HL-60 (cell line): ENCODE results near the gene MSI1.

ENCODE experiments used
- DNase-seq, 2 experiments: peaks; one replicate each; pipeline ENCODE4 v3.0.0-alpha.2; 2010 to 2020; ENCODE audit warnings: low read depth in 1 of 2, low spot score in 1 of 2
- H3K27ac ChIP-seq: fragments of 250-450 bp; sonication (Bioruptor Pico); replicated peaks from 2 replicates; pipeline ENCODE4 v1.5.1; 2020; ENCODE audit warnings: mild to moderate bottlenecking, moderate library complexity
- H3K27me3 ChIP-seq: fragments of 250-450 bp; sonication (Bioruptor Pico); 2 replicates; pipeline ENCODE4 v1.5.1; 2021; ENCODE audit warnings: mild to moderate bottlenecking, moderate library complexity; ENCODE audit not compliant: insufficient read depth, poor library complexity, severe bottlenecking
- H3K4me3 ChIP-seq: replicated peaks from 2 replicates; pipeline ENCODE4 v1.5.1; 2011; ENCODE audit warnings: mild to moderate bottlenecking, control low read depth, low read length; ENCODE audit not compliant: insufficient read depth
- GABPA ChIP-seq: IDR thresholded peaks from 2 replicates; pipeline ENCODE4 v1.6.1; 2012; ENCODE audit warnings: low read depth
- POLR2AphosphoS5 ChIP-seq: IDR thresholded peaks from 2 replicates; pipeline ENCODE4 v1.6.1; 2012; ENCODE audit warnings: low read depth
- REST ChIP-seq: IDR thresholded peaks from 2 replicates; pipeline ENCODE4 v1.6.1; 2012; ENCODE audit warnings: low read depth; ENCODE audit not compliant: insufficient replicate concordance
- SPI1 ChIP-seq: IDR thresholded peaks from 2 replicates; pipeline ENCODE4 v1.6.1; 2012; ENCODE audit warnings: low read depth, mild to moderate bottlenecking, borderline replicate concordance
- TF ChIP-seq, protein P1 (sequence below): IDR thresholded peaks from one replicate; pipeline ENCODE4 v1.5.1; 2011; ENCODE audit warnings: low read length, control low read depth, inconsistent platforms; ENCODE audit not compliant: insufficient read depth

The MSI1 gene

DNA sequence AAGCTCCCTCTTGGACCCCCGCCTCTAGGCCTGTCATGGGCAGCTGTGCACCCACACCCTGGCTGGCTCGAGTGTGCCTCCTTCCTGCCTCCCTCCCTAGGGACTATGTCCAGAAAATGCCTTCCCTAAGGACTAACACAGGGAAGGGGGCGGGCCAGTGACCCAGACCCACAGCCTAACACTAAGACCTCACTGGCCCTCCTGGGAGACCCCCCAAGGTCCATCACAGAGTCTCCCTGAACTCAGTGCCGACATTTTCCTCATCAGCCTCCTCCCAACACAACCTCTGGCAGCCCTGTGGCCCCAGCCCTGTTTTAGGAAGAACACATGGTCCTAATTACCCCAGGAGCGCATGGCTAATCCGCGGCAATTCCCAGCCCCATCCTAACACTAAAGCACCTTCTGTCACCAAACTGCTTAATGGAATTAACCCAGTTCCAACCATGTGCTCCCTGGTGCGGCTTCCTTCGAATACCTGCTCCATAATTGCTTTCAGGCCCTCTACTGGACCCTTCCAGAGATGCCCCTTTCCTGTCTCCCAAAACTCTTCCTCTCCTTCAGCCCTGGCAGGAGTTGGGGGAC lies 5.6 kb downstream of the MSI1 start:
- H3K27ac ChIP-seq = no peak overlapping the region
- TF ChIP-seq REST (no peak), GABPA (no peak), SPI1 (no peak), POLR2AphosphoS5 (no peak)
- TF ChIP-seq, protein P1, sequence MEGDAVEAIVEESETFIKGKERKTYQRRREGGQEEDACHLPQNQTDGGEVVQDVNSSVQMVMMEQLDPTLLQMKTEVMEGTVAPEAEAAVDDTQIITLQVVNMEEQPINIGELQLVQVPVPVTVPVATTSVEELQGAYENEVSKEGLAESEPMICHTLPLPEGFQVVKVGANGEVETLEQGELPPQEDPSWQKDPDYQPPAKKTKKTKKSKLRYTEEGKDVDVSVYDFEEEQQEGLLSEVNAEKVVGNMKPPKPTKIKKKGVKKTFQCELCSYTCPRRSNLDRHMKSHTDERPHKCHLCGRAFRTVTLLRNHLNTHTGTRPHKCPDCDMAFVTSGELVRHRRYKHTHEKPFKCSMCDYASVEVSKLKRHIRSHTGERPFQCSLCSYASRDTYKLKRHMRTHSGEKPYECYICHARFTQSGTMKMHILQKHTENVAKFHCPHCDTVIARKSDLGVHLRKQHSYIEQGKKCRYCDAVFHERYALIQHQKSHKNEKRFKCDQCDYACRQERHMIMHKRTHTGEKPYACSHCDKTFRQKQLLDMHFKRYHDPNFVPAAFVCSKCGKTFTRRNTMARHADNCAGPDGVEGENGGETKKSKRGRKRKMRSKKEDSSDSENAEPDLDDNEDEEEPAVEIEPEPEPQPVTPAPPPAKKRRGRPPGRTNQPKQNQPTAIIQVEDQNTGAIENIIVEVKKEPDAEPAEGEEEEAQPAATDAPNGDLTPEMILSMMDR = no peak
- no peak for DNase-seq
- no peak overlapping the region for H3K4me3 ChIP-seq
- H3K27me3 ChIP-seq = peaks cover 37% of the 10 kb centered on the region

GRCh38 chr12:120362516-120363273 lies 6.3 kb downstream of the MSI1 start:
- peaks cover 39% of the 10 kb centered on the region for H3K27me3 ChIP-seq
- TF ChIP-seq SPI1 (no peak), GABPA (no peak), POLR2AphosphoS5 (no peak), REST (no peak)
- TF ChIP-seq, protein P1 = no peak
- H3K4me3 ChIP-seq = no peak overlapping the region
- no peak overlapping the region for H3K27ac ChIP-seq
- DNase-seq = no peak

DNA sequence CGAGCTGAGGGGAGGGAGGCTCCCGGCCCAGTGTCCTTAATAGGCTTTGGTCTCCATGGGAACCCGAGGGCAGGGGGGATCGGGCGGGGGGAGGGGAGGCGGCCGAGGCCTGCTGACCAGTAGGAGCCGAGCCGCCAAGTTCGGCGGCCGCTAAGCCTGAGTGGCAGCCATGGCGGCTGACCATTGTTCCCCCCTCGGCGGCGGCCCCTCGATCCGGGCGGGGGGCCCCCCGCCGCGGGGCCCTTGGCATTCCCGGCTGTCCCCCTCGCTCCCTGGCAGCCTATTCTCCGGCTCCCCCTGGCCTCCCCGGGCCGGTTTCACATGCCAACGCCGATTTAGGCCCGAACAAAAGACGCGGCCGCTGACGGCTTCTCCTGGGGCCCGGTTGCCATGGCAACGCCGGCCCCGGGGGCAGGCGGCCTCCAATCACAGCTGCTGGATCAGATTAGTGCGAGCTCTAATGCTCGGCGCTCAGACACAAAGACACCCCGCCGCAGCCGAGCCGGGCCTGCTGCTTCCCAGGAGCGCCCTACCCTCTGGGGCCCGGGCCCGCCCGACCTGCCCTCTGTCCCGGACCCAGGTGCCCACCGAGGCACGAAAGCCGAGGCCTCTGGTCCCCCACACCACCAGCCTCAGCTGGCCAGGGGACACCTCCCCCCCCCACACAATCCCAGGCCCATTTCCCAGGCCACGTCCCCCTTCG lies 7.3 kb downstream of the MSI1 start:
- peaks cover 38% of the 10 kb centered on the region for H3K27me3 ChIP-seq
- no peak overlapping the region for H3K27ac ChIP-seq
- no peak overlapping the region for H3K4me3 ChIP-seq
- DNase-seq = no peak
- TF ChIP-seq SPI1 = no peak
- TF ChIP-seq GABPA = no peak
- TF ChIP-seq, protein P1 = no peak
- TF ChIP-seq POLR2AphosphoS5 = no peak
- no peak for TF ChIP-seq REST
